NCI-H748 (cell line): ENCODE results near the gene CR2.
A peak's percentile ranks its signal among the peaks of the same experiment; 100 is the strongest.
"Not testable (repeated sequence)": the region's sequence is repeated elsewhere in the genome, so short reads cannot be mapped to it uniquely, and the experiment has no call there.

ENCODE experiments used
- DNase-seq: peaks from one replicate; lab custom pipeline; 2025; ENCODE audit not compliant: unreplicated experiment; lab: John Stamatoyannopoulos, UW

Gene CR2

GRCh38 chr1:207454046-207454964 lies at the start of gene CR2:
TSS of gene CR2 (plus strand) at chr1:207454328. CDS start at chr1:207454419, 91 bp downstream.
- DNase-seq: peak; percentile 66

- DNase-seq: peak; percentile 56
Measured at GRCh38 chr1:207404849-207405525, 49.1 kb upstream of the CR2 start.

- DNase-seq: no peak
Measured at GRCh38 chr1:207405814-207406213, 48.3 kb upstream of the CR2 start.

- no peak for DNase-seq
Measured at GRCh38 chr1:207407655-207408260, 46.4 kb upstream of the CR2 start.

GRCh38 chr1:207412845-207413244 lies 41.3 kb upstream of the CR2 start:
- DNase-seq: no peak

GRCh38 chr1:207414606-207415108 lies 39.5 kb upstream of the CR2 start:
- no peak for DNase-seq

- no peak for DNase-seq
Measured at GRCh38 chr1:207417076-207417475, 37.1 kb upstream of the CR2 start.

GRCh38 chr1:207418351-207418750 lies 35.8 kb upstream of the CR2 start:
- no peak for DNase-seq

- no peak for DNase-seq
Measured at GRCh38 chr1:207420109-207420508, 34.0 kb upstream of the CR2 start.

- no peak for DNase-seq
Measured at GRCh38 chr1:207421078-207421477, 33.0 kb upstream of the CR2 start.

GRCh38 chr1:207423560-207424292 lies 30.4 kb upstream of the CR2 start:
- DNase-seq: peak; percentile 2

- DNase-seq: no peak
Measured at GRCh38 chr1:207424570-207425131, 29.5 kb upstream of the CR2 start.

- DNase-seq: no peak
Measured at GRCh38 chr1:207427832-207428585, 26.1 kb upstream of the CR2 start.

GRCh38 chr1:207428783-207429182 lies 25.3 kb upstream of the CR2 start:
- DNase-seq: no peak

GRCh38 chr1:207429963-207430362 lies 24.2 kb upstream of the CR2 start:
- no peak for DNase-seq

- DNase-seq: no peak
Measured at GRCh38 chr1:207430602-207431001, 23.5 kb upstream of the CR2 start.

GRCh38 chr1:207431508-207431907 lies 22.6 kb upstream of the CR2 start:
- no peak for DNase-seq

- no peak for DNase-seq
Measured at GRCh38 chr1:207433435-207433834, 20.7 kb upstream of the CR2 start.

GRCh38 chr1:207436746-207437145 lies 17.4 kb upstream of the CR2 start:
- DNase-seq: not testable (repeated sequence)

GRCh38 chr1:207440626-207441025 lies 13.5 kb upstream of the CR2 start:
- no peak for DNase-seq
